NCI-H345 treated with DMSO at 0.1 percent for 48 hours (cell line): ENCODE measurements around the gene STARD13.

Source experiments
- DNase-seq: peaks from one replicate; lab custom pipeline; 2025; ENCODE audit not compliant: unreplicated experiment; lab: John Stamatoyannopoulos, UW

STARD13 gene

DNA sequence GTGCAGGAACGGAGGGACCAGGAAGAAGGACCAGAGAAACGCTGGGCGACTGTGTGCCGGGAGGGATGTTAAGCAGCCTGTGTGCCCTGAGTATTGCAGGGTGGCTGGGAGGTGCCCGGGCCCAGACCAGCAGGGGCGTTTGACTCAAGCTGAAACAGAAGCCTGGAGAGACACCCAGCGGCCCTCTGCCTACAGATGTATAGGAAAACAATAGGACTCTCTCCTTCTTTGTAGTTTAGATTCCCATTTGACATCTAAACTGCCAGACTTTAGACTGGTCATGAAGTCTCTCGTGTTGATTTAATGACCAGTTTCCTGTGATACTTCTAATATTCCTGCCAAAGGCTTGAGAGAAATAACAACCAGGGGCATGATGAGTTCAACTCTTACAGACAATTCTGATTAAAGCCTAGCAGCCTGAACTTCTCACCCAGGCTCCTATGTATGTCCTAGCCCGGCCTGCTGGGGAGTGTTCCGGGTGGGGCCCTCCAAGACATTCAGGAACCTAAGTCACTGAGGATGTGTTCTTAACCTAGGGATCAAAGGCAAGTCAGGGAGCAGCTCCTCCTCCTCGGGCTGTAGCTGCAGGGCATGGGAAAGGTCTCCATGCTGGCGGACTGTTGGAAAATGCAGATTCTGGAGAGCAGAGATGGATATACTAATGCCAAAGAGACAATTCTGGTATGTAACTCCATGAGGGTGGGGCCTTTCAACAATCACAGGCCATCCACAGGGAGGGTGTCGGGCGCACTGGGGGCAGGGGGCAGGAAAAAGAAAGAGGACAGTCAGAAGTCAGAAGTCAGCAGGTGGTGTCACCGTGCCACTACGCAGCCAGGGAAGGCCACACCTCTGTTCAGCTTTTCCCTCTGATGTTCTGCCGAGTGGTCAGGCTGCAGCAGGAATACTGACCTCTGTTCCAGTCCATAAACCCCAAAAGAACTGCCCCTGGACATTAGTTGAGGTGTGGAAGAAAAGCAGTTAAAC, 131.8 kb downstream of the STARD13 start:
- no peak for DNase-seq

DNA sequence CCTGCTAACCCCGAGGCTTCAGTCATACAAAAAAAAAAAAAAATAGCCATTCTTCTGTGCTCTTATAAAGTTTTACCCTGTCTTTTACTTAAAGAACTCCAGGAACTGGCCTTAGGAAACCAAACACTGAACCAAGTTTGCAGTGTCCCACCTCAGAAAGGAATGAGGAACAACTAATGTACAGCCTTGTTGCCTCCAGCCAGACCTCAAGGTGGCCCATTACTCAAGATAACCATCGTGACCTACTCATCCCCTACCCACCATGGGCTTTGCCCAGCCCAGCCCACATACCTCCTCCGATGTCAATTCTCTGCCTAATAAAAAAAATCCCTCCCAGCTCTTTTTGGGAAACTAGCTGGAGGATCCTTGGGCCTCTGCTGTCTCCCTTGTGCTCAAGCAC, 133.2 kb downstream of the STARD13 start:
- no peak for DNase-seq

GRCh38 chr13:33150662-33151061, 134.9 kb downstream of the STARD13 start:
- DNase-seq = no peak

- DNase-seq = no peak
Observed at GRCh38 chr13:33150126-33150525, 135.4 kb downstream of the STARD13 start.

GRCh38 chr13:33147832-33148231, 137.7 kb downstream of the STARD13 start:
- no peak for DNase-seq

DNA sequence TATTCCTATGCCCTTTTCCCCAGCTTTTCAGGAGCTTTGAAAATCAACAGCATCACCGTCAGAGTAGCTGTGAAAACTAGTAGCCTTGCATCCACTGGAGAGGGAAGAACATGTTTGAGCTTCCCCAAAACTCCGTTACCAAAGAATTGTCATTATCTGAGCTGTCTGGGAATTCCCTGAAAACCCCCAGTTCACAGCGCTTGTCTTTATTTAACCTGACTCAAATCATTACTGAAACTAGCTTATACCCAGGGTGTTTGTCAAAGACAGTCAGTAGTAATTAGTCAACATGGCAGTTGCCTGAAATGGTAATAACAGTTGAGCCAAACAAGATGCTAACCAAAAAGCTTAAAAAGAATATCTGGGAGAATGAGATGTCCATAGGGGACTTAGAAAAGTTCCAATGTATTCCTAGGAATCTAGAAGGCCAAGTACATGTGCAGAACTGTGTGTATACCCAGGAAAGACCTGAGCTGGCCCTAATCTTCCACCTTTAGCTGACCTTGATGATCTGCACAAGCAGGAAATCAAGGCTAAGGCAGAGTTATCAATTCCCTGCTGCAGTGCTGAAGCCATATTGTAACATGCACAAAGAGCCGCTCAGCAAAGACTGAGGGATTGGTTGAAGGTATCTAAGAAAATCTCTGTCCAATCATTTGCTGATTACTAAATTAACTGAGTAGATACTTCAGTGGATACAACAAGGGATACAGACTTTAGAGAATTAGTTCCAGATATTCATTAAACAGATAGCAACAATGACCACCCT, 138.5 kb downstream of the STARD13 start:
- no peak for DNase-seq

DNA sequence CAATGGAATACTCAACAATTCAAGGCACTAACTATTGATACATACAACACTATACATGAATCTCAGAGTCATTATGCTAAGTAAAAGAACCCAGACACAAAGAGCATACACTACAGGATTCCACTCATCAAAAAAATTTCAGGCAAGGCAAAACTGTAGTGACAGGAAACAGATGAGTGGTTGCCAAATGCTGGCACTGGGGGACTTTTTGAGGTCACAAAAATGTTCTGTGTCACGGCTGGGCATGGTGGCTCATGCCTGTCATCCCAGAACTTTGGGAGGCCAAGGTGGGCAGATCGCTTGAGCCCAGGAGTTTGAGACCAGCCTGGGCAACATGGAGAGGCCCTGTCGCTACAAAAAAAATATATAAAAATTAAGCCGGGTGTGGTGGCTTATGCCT, 139.9 kb downstream of the STARD13 start:
- DNase-seq = no peak

DNA sequence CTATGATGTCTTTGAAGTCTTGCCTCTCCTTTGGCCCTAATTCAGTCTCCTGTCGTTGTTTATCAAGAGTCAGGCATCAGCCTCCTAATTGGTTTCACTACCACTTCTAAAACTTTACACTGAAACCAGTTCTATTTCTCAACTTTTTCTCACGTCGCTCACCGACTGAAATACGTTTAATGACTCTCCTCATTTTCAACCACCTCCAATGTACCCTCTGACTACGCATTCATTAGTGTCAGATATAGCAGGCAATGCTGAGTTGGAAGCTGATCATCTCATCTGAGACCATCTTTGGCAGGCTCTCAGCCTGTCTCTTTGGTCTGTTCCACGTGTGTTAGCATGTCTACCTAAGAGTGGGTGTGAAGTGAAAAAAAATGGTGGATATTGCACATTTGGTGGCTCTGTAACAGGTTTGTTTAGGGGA, 141.2 kb downstream of the STARD13 start:
- no peak for DNase-seq

DNA sequence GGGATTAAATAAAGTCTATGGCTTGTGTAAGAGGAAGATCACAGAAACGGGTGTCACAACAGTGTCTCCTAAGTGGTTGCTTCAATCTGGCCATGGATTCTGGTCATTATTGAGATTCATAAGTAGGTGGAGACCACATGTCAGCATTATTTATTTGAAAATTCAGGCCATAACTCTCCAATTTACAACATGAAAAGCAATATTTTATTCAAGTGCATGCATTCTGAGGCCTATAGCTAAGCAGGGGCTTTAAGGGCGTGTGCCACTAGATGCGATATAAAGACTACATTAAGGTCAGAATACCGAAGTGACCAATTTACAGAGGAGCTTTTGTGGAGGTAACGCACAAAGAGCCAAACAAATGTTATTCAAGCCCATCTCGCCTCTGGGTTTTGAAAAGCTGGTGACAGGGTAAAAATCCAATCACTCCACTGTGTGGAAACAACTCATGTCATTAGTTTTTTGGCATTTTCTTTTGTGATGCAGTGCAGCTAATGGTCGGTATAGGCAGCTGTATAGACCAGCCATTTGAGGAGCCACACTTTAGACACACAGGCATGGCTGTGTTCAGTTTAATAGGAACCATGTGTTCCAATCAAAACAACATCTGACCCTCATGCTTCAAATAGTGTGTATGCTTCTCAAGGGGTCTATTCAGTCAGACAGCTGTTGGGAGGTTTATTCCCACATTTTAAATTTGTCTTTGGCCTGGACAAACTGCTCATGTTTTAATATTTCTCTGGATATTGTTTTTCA, 145.6 kb downstream of the STARD13 start:
- no peak for DNase-seq

DNA sequence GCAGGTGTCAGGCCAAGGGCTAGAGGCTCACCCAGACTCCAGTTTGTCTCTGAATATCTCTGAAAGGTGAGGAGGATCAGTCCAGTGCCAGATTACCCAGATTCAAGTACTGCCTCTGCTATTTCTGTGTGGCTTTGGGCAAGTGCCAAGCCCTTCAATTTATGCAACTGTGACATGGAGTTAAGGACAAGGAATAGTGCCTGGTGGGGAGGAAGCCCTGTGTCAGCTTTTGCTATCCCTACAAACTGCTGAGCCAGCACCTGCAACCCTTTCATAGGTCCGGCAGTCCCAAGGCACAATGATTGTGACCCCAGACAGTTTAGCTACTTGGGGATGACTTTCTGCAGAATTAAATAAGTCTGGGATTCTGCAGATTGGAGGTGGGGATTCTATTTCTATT, 146.4 kb downstream of the STARD13 start:
- DNase-seq = no peak

DNA sequence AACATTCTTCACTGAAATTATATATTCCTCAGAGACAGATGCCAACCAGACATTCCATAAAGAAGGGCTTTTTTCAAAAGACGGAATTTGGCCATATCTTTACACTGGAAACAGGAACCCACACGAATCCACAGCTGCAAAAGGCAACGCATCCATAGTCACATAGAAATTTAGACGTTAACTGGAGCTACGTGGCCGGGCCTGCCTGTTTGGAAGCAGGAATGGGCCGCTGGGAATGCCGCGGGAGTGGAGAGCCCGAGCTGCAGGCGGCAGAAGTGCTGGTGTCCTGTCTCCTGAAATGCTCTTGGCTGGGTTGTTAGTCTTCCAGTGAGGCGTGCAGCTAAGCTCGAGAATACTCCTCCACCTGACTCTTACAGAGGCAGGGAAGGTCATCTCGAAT, 147.1 kb downstream of the STARD13 start:
- DNase-seq = no peak

GRCh38 chr13:33137721-33138120, 147.8 kb downstream of the STARD13 start:
- DNase-seq = no peak

- no peak for DNase-seq
Observed at GRCh38 chr13:33135097-33135496, 150.5 kb downstream of the STARD13 start.

- no peak for DNase-seq
Observed at GRCh38 chr13:33134213-33134612, 151.3 kb downstream of the STARD13 start.

DNA sequence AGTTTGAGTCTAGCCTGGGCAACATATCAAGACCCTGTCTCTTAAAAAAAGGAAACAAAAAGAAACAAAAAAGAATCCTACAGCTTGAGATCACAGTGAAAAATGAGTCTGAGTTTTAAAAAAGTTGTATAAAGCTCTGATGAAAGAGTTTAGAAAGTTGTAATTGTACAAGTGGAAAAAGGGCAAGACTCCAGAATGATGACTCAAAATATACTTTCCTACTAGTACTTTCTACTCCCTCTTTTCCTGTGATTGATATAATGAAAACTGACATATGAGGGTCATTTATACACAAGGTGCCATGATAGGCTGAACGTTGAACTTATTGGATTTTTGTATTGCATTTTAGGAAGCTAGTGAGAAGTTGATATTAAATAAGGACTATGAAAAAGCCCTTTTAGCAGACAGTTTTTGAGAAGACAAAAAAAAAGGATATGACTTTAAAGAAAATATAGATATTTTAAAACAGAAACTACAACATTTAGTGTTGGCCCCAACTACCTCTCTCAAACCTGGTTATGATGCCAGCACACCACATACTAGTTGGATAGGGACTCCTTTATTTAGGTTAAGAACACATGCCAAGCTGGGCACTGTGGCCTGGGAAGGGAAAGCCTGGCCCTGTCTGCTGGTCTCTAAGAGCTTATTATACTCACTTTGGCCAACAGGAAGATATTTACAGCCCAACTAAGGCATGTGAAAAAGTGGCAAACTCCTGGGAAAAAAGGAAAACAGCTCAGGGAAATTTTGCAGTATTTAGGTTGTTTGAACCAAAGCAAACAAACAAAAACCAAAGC, 152.7 kb downstream of the STARD13 start:
- DNase-seq = no peak

- DNase-seq = no peak
Observed at GRCh38 chr13:33129886-33130285, 155.7 kb downstream of the STARD13 start.

DNA sequence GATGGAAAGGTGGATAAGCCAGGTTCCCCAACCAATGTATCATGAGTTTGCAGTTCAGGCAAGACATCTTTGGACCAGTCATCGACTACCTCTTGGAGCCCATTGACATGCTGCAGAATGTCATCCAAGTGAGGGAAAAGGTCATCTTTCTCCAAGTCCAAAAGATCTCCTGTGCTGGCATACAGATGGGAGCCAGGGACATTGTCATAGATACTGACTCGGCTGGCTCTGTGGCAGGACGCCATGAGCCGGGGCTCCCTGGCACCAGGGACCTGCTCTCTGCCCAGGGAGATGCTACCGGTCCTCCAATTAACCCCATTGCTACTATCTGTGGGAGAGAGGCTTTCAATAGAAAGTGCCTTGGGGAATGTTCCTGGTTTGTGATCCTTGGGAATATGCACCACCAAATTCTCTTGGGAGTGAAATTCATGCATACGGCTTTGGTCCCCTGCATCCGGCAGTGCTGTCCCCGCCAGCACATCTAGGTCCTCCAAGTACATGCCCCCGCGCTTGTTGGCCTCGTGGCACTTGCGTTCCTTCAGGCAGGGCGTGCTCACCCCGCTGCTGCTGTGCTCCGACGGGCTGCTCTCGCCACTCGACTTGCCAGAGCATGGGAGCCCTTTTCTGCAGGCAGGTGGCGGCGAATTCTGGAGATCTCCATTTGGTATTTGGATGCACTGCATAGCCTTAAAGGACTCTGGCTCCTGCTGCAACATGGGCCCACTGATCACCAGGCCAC, 156.3 kb downstream of the STARD13 start:
- DNase-seq = no peak

DNA sequence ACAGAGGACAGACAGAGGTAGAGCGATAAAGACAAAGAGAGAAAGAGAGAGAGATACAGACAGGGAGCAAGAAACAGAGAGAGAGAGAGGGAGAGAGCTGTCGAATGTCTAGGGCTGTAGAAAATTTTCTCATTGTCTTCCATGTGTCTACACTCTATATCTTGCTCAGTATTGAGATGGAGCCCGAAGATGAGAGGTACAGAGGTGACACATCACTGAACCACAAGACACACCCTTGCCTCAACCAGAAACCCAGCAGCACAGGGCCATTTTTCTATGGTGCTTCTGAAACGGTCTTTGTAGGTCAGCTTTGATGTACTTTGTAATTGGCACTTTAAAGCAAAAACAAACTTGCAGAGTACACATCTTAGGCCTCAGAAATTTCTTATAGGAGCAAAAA, 157.4 kb downstream of the STARD13 start:
- DNase-seq = no peak

DNA sequence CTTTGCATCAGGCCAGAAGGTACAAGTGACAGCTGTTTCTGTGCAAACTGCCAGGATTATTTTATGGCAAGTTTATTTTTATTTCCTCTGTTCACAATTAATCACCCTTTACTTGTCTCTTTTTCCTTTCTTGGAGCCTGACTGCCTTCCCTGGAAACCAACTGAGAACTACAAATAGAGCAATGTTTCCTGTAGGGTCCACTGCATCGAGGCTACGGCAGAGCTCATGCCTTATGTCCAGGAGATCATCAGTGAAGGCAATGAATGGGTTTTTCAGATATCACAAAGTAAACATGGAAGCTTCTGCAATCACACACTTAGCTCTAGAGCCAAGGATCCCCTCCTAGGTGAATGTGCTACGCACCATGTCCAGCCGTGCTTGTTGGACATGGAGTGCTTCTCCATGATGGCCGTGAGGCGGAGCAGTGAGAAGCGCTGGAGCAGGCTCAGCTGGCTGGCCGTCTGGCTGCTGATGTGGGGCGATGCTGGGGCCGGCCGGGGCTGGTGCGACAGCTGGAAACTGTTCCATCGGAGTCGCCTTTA, 158.5 kb downstream of the STARD13 start:
- DNase-seq = no peak
